ENCODE results near the gene EEF1AKMT2.

- no peak for TF ChIP-seq CTCF (IDR thresholded peaks at IDR 0.05)
- no peak for TF ChIP-seq POLR2AphosphoS5 (IDR thresholded peaks at IDR 0.05; ENCODE audit: insufficient read depth in 1 of 2, low read depth in 1 of 2)
Measured at GRCh38 chr10:124829447-124830115, 37.9 kb upstream of the EEF1AKMT2 start.

Measured in vagina (tissue), 2 donors.